ENCODE measurements around the gene ITSN2.
"Not testable (repeated sequence)": the region's sequence is repeated elsewhere in the genome, so short reads cannot be mapped to it uniquely, and the experiment has no call there.

Gene ITSN2

DNA sequence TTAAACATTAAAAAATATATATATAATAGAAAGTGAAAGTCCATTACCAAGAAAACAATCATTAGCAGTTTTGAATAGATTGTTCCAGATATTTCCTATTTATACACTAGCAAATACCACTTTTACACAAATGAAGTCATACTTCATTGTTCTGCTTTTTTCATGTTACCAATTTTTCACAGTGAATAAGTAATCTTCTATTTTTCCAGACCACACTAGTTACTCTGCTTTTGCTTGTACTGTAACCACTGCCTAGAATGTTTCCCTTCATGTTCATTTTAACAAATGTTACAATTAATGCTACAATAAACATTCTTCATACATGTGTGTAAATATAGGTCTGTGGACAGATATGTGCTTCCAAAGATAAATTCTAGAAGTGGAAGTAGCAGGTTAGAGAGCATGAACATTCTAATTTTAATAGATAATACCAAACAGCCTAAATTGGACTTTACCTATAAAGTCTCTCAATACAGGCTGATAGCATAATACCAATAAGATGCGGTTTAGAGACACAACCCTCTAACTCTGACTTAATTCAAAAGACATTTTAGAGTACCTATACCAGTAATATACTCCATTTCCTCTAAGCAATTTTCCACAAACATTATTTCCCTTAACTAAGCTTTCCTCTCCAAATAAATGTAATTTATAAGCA lies 17.0 kb downstream of the ITSN2 start:
- no peak overlapping the region for H3K4me3 ChIP-seq (ENCODE audit: low read depth, low read length)
- DNase-seq (ENCODE audit: low read depth): no peak
- TF ChIP-seq MYC (IDR thresholded peaks at IDR 0.05; ENCODE audit: low read depth, low read length): no peak
- TF ChIP-seq, protein P1, sequence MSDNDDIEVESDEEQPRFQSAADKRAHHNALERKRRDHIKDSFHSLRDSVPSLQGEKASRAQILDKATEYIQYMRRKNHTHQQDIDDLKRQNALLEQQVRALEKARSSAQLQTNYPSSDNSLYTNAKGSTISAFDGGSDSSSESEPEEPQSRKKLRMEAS (IDR thresholded peaks at IDR 0.05; ENCODE audit: low read depth, low read length): no peak
- no peak for TF ChIP-seq POLR2A (IDR thresholded peaks at IDR 0.05; ENCODE audit: extremely low read depth, insufficient read length)
- TF ChIP-seq, protein P2, sequence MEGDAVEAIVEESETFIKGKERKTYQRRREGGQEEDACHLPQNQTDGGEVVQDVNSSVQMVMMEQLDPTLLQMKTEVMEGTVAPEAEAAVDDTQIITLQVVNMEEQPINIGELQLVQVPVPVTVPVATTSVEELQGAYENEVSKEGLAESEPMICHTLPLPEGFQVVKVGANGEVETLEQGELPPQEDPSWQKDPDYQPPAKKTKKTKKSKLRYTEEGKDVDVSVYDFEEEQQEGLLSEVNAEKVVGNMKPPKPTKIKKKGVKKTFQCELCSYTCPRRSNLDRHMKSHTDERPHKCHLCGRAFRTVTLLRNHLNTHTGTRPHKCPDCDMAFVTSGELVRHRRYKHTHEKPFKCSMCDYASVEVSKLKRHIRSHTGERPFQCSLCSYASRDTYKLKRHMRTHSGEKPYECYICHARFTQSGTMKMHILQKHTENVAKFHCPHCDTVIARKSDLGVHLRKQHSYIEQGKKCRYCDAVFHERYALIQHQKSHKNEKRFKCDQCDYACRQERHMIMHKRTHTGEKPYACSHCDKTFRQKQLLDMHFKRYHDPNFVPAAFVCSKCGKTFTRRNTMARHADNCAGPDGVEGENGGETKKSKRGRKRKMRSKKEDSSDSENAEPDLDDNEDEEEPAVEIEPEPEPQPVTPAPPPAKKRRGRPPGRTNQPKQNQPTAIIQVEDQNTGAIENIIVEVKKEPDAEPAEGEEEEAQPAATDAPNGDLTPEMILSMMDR (IDR thresholded peaks at IDR 0.05; ENCODE audit: low read depth, low read length): no peak

DNA sequence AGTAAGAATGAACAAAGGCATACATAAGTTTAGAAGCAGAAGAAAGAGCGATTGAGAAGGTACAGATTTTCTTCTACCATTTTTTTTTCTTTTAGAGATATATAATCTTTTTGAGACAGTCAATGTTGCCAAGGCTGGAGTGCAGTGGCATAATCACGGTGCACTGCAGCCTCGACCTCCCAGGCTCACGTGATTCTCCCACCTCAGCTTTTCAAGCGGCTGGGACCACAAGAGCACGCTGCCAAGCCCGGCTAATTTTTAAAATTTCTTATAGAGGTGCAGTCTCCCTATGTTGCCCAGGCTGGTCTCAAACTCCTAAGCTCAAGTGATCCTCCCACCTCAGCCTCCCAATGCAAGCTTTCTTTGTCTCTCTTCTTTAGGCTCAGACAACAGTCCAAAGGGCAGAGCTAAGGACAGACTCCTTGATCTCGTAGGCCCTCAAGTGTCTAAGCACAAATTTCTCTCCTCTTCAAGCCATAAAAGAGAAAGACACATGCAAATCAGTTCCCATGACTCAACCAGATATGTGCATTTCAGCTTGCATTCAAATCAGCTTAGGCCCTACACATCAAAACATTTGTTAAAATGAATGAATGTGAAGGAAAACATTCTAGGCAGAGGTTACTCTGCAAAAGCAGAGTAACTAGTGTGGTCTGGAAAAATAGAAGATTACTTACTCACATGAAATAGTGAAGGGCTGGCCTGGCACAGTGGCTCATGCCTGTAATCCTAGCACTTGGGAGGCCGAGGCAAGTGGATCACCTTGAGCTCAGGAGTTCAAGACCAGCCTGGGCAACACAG lies 18.0 kb downstream of the ITSN2 start:
- DNase-seq (ENCODE audit: low read depth): no peak
- no peak overlapping the region for H3K4me3 ChIP-seq (ENCODE audit: low read depth, low read length)

DNA sequence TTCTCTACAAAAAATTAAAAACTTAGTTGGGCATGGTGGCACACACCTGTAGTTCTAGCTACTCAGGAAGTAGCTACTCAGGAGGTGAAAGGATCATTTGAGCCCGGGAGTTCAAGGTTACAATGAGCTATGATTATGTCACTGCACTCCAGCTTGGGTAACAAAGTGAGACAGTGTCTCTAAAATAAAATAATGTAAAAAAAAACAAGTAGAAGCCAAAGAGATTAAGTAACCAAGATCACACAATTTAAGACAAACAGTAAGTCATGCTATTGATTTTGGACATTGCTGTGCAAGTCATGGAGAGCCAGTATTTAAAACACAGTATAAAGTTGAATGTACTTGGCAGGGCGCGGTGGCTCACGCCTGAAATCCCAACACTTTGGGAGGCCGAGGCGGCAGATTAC lies 20.5 kb downstream of the ITSN2 start:
- H3K4me3 ChIP-seq (ENCODE audit: low read depth, low read length): no peak overlapping the region
- no peak for TF ChIP-seq MYC (IDR thresholded peaks at IDR 0.05; ENCODE audit: low read depth, low read length)
- no peak for TF ChIP-seq POLR2A (IDR thresholded peaks at IDR 0.05; ENCODE audit: extremely low read depth, insufficient read length)
- TF ChIP-seq, protein P1 (IDR thresholded peaks at IDR 0.05; ENCODE audit: low read depth, low read length): no peak
- TF ChIP-seq, protein P2 (IDR thresholded peaks at IDR 0.05; ENCODE audit: low read depth, low read length): no peak
- DNase-seq (ENCODE audit: low read depth): no peak

More for the DNA sequence above, 18.0 kb downstream of the ITSN2 start:
- TF ChIP-seq MYC (IDR thresholded peaks at IDR 0.05; ENCODE audit: low read depth, low read length) (no peak), POLR2A (IDR thresholded peaks at IDR 0.05; ENCODE audit: extremely low read depth, insufficient read length) (no peak)
- TF ChIP-seq, protein P2 (IDR thresholded peaks at IDR 0.05; ENCODE audit: low read depth, low read length): no peak

DNA sequence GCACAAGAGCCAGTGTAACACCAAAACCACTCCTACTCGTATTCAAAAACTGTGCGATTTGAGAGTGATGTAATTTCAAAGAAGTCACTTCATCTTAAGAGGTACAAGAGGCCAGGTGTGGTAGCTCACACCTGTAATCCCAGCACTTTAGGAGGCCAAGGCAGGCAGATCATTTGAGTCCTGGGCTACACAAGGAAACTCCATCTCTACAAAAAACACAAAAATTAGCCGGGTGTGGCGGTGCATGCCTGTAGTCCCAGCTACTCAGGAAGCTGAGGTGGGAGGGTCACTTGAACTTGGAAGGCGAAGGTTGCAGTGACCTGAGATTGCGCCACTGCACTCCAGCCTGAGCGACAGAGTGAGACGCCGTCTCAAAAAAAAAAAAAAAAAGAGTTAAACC lies 21.2 kb downstream of the ITSN2 start:
- not testable (repeated sequence) for H3K4me3 ChIP-seq (ENCODE audit: low read depth, low read length); DNase-seq (ENCODE audit: low read depth)

DNA sequence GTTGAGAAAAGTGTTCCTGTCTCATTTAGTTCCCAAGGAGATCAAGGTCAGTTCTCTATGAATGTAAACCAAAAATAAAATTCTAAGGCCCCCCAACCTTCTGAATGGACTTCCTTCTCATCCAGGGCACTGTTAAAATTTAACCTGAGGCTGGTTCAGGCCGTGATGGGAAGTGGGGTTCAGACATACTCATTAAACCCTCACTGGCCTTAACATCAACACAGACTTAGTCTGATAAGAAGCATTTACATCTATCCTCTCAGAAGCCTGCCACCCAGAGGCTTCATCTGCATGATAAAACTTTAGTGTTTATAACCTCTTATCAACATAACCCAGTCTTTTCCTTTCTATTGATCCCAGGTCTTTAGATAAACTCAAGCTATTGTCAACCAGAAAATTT lies 22.4 kb downstream of the ITSN2 start:
- H3K4me3 ChIP-seq (ENCODE audit: low read depth, low read length): no peak overlapping the region
- TF ChIP-seq POLR2A (IDR thresholded peaks at IDR 0.05; ENCODE audit: extremely low read depth, insufficient read length) (no peak), MYC (IDR thresholded peaks at IDR 0.05; ENCODE audit: low read depth, low read length) (no peak)
- TF ChIP-seq, protein P1 (IDR thresholded peaks at IDR 0.05; ENCODE audit: low read depth, low read length): no peak
- TF ChIP-seq, protein P2 (IDR thresholded peaks at IDR 0.05; ENCODE audit: low read depth, low read length): no peak
- no peak for DNase-seq (ENCODE audit: low read depth)

DNA sequence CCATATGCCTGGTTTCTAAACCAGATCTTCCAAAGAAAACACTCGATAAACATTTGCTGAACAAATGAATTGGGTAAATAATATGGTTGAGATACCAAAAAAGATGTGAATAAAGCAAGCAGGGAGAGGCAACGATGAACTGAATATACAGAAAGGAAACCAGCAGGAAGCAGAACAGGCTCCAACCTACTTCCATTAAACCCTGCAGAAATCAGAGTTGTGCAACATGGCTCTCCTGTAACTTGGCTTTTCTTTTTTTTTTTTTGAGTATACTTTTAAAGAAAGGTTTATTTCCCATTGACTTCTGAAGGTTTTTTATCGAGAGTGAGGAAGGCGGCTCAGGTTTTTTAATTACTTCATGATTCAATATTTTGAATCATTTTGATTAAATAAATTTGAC lies 23.5 kb downstream of the ITSN2 start:
- no peak overlapping the region for H3K4me3 ChIP-seq (ENCODE audit: low read depth, low read length)
- DNase-seq (ENCODE audit: low read depth): peak; percentile 18
- TF ChIP-seq MYC (IDR thresholded peaks at IDR 0.05; ENCODE audit: low read depth, low read length) (no peak), POLR2A (IDR thresholded peaks at IDR 0.05; ENCODE audit: extremely low read depth, insufficient read length) (no peak)
- TF ChIP-seq, protein P2 (IDR thresholded peaks at IDR 0.05; ENCODE audit: low read depth, low read length): no peak
- TF ChIP-seq, protein P1 (IDR thresholded peaks at IDR 0.05; ENCODE audit: low read depth, low read length): no peak

Measured in NB4 (cell line).